Epithelial cell of esophagus (primary cell): ENCODE results near the gene S100PBP.

Experiments used
- DNase-seq: peaks from one replicate; pipeline ENCODE4 v3.0.0; 2010; ENCODE audit warnings: low read depth
- H3K4me3 ChIP-seq: 2 replicates; pipeline ENCODE4 v1.5.1; 2011; ENCODE audit warnings: mild to moderate bottlenecking, low read length, control low read depth
- TF ChIP-seq, protein P1 (sequence below): IDR thresholded peaks from 2 replicates; pipeline ENCODE4 v1.5.1; 2011; ENCODE audit warnings: low read depth, mild to moderate bottlenecking, low read length, control low read depth, inconsistent platforms; ENCODE audit not compliant: insufficient read depth; ENCODE audit errors: missing control alignments

S100PBP gene

DNA sequence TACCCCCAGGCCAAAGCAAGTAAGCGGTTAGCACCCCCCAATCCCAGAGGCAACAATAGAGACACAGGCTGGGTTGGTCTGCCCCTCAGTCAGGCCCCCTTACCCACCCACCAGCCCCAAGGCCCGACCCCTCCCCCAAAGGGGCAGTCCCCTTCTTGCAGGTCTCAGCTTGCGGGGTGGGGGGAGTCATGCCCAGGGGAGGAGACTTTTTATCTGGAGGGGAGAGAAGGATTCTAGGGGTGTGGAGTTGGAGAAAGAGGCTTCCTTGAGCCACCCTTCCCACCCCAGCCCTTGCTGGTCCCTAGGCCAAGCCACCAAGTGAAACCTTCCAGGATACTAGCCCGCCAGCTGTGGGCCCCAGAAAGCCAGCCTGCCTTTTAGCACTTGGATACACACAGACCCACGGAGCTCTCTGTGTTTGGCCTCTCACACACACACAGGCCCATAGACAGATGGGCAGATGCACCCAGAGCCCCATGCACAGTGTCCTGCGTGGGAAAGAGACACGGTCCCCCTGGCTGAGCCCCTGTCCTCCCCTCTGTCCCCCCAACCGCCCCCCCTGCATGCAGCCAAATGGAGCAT lies 76.7 kb downstream of the S100PBP start:
- TF ChIP-seq, protein P1, sequence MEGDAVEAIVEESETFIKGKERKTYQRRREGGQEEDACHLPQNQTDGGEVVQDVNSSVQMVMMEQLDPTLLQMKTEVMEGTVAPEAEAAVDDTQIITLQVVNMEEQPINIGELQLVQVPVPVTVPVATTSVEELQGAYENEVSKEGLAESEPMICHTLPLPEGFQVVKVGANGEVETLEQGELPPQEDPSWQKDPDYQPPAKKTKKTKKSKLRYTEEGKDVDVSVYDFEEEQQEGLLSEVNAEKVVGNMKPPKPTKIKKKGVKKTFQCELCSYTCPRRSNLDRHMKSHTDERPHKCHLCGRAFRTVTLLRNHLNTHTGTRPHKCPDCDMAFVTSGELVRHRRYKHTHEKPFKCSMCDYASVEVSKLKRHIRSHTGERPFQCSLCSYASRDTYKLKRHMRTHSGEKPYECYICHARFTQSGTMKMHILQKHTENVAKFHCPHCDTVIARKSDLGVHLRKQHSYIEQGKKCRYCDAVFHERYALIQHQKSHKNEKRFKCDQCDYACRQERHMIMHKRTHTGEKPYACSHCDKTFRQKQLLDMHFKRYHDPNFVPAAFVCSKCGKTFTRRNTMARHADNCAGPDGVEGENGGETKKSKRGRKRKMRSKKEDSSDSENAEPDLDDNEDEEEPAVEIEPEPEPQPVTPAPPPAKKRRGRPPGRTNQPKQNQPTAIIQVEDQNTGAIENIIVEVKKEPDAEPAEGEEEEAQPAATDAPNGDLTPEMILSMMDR = no peak
- H3K4me3 ChIP-seq = no peak overlapping the region
- no peak for DNase-seq

DNA sequence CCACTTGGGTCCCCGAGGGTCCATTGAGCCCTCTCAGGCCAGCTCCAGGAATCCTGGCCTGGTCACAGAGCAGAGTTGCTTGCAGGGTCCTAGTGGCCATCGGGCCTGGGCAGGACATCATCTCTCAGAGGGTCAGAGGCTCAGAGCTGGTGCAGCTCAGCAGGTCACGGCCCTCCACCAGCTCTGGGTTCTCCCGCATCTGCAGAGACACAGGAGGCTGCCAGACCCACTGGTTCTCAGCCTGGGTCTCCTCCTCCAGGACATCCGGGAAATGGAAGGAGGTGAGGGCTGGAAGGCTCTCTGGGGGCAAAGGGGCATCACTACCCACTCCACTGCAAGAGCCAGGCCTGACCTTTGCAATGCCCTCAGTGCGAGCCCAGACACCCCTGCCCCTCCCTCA lies 77.2 kb downstream of the S100PBP start:
- DNase-seq = no peak
- no peak overlapping the region for H3K4me3 ChIP-seq
- TF ChIP-seq, protein P1 = no peak

DNA sequence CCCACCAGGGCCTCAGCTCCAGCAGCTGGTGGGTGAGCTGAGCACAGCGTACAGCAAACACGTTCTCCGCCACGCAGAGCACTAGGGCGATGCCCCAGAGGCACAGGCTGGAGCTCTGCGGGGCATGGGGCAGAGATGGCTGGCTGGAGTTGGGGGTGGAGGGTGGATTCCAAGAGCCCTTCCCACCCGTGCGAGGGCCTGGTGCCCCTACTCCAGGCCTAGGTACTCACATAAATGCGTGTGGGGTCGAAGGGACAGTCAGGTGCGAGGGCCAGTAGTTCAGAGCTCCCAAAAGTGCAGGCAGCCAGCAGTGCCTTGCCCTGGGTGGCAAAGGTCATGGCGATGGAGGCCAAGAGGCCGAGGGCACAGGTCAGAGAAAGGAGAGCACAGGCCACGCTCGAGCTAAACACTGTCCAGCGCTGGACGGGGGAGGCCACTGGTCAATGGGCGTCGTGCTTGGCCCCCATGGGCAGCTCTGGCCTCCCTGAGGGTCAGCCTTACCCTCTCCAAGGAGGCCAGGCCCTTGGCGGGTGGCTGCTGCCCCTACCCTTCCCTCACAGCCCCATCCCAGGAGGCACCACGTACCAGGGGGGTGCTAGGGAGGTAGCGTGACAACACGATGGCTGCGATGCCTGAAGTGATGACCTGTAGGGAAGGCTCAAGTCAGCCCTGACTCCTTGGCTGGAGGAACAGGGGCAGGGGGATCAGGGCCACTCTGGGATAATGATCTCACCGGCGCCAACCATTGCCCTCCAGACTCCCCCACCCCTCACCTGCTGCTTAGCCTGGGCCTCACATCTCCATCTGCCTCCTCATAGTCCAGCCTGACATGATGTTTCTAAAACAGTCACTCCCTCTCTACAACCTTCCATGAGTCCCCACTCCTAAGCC lies 78.1 kb downstream of the S100PBP start:
- TF ChIP-seq, protein P1 = no peak
- DNase-seq = no peak
- H3K4me3 ChIP-seq = no peak overlapping the region

DNA sequence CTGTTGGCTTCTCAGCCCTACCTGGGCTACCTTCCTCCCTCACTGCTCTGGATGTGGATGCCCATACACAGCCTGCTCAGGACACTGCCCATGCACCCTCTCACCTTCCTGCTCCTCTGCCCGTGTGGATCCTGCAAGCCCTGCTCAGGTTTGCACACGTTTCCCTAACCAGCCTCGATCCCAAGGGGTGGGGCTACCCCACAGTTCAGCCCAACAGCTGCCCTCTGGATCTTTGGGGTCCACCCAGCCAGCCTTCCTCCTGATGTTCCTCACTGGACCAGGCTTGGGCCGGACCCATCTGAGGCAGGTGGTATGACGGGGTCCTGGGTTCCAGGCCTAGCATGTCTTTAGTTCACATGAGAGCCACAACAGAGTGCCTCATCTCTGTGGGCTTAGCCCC lies 79.0 kb downstream of the S100PBP start:
- DNase-seq = no peak
- TF ChIP-seq, protein P1 = no peak
- no peak overlapping the region for H3K4me3 ChIP-seq

DNA sequence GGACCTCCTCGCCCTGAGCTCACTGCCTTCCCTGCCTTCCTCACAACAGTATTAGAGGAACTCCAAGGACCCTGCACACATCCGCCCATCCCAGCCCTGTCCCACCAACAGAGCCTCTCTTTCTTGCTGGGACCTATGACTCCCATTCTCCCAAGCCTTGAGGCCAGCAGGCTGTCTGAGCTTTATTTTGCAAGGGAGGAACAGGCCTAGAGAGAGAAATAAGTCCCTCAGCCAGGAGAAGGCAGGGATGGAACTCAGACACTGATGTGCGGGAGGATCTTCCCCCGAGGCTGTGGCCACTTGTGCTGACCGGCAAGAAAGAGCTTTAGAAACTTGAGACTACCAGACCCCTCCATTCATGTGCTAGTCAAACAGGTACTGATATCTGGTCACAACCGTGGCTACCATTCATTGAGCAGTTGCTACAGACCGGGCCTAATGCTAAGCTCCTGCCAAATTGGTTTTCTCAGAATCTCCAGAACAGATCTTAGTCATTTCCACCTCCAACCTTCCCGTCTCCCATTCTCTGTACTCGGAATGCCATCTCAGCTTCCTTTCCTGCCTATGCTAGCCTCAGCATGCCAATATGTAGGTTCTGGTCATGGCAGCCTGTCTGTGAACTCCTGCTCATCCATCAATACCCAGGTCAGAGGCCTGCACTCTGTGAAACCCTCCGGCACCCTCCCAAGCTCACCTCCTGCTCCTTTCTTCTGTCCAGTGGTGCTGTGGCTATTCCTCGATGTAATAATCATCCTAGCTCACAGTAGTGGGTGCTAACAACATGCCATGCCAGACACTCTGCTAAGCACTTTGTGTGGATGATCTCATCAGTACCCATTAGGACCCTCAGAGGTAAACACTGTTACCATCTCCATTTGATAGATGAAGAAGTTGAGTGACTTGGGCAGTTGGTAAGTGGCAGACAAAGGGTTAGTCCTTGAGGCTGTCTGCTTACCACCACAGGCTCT lies 79.9 kb downstream of the S100PBP start:
- TF ChIP-seq, protein P1 = no peak
- DNase-seq = peak; percentile 84
- H3K4me3 ChIP-seq = no peak overlapping the region

DNA sequence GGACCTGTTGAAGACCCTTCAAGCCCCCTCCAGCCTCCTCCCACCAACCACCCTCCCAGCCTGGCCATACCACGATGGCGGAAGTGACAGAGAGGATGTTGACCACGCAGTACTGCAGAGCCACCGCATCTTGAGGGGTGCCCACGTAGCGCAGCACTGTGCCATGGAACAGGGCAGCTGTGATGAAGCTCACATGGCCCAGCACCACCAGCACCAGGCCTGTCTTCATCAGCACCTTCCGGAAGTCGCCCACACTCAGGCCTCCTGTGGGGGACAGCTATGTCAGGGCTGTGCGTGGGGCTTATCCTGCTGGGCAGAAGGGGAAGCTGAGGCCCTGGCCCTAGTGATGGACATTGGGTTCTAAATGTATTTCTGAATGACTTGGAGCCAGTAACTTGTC lies 80.6 kb downstream of the S100PBP start:
- TF ChIP-seq, protein P1 = no peak
- no peak overlapping the region for H3K4me3 ChIP-seq
- DNase-seq = no peak
